Raji (cell line): ENCODE data around the gene ZDHHC14.

Experiments used
- POLR2A ChIP-seq: IDR thresholded peaks from 2 replicates; pipeline ENCODE4 v1.6.1; 2011; ENCODE audit warnings: low read depth, low read length, control low read depth; ENCODE audit not compliant: insufficient read depth

ZDHHC14 gene

DNA sequence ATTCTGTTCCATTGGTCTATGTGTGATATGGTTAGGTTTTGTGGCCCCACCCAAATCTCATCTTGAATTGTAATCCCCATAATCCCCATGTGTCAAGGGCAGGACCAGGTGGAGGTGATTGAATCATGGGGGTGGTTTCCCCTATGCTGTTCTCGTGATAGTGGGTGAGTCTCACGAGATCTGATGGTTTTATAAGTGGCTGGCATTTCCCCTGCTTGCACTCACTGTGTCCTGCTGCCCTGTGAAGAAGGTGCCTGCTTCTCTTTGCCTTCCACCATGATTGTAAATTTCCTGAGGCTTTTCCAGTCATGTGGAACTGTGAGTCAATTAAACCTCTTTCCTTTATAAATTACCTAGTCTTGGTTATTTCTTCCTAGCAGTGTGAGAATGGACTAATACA lies 197.5 kb downstream of the ZDHHC14 start:
- peak; percentile 64 for TF ChIP-seq POLR2A

DNA sequence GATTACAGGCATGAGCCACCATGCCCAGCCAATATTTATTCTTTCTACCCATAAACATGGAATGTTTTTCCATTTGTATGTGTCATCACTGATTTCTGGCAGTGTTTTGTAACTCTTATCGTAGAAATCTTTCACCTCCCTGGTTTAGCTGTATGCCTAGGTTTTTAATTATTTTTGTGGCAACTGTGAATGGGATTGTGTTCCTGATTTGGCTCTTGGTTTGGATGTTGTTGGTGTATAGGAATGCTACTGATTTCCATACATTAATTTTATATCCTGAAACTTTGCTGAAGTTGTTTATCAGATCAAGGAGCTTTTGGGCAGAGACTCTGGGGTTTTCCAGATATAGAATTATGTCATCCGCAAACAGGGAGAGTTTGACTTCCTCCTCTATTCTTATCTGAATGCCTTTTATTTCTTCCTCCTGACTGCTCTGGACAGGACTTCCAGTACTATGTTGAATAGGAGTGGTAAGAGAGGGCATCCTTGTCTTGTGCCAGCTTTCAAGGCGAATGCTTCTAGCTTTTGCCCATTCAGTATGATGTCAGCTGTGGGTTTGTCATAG lies 198.6 kb downstream of the ZDHHC14 start:
- TF ChIP-seq POLR2A, result no peak

DNA sequence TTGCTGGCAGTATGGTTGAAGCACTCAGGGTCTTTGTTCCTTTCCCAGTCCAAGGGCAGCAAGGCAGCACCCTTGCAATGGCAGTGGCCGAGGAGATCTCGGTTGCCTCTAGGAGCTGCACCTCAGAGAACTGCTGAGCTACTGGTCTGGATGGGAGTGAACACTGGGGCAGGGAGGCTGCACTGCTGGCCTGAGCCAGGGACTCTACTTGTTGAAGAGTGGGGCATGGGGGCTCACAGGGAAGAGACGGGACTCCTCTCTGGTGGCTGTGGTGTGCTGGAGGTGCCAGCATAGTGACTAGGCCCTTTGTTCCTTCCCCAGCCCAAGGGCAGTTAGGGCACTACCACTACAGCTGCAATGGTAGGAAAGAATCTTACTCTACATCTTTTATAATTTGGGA lies 203.0 kb downstream of the ZDHHC14 start:
- no peak for TF ChIP-seq POLR2A

DNA sequence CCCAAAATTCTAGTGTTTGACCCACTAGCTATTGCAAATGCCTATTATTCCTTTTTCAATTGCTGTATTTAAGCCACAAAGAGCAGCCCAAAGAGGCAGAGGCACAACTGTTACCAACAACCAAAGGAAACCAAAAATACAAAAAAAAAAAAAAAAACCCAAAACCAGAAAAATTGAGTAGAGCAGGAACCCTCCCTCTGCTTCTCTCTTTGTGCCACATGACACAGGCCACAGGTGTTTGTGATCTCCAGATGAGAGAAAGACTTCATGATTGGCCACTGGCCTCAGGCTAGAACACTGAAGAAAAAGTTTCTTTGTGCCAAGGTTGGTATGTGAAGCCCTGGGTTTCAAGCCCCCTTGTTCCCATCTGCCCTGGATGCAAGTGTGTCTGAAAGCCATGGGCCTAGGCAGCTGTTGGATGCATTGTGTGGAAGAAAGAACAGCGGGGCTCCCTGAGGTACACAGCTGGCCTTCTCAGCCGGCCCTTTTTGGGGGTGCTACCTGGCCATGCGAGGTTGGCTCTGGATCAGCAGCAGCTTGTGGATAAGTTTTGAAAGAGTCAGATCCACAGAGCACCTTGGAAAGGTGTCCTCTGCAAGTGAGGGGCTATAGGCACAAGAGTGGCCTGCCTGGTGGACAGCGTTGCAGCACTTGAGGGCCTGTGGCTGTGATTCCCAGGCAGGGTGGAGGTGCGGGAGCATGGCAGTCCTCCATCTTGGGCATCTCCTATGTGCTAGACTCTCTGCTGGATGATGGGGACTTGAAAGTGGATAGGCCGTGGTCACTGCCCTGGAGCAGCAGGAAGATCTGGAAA lies 204.5 kb downstream of the ZDHHC14 start:
- TF ChIP-seq POLR2A, result no peak

DNA sequence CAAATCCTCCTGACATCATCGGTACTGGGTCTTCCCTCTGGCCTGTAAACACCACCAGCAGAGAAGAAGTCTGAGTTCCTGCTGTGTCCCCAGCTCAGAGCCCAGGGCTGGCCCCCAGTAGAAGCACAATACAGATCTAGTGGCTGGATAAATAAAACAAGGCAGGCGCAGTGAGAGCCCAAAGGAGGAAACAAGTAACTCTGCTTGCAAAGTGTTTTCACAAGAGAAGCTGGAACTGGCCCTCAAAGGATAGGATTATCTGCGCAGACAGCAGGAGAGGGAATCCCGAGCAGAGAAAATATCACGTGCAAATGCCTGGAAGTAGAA lies 205.1 kb downstream of the ZDHHC14 start:
- TF ChIP-seq POLR2A, result no peak

DNA sequence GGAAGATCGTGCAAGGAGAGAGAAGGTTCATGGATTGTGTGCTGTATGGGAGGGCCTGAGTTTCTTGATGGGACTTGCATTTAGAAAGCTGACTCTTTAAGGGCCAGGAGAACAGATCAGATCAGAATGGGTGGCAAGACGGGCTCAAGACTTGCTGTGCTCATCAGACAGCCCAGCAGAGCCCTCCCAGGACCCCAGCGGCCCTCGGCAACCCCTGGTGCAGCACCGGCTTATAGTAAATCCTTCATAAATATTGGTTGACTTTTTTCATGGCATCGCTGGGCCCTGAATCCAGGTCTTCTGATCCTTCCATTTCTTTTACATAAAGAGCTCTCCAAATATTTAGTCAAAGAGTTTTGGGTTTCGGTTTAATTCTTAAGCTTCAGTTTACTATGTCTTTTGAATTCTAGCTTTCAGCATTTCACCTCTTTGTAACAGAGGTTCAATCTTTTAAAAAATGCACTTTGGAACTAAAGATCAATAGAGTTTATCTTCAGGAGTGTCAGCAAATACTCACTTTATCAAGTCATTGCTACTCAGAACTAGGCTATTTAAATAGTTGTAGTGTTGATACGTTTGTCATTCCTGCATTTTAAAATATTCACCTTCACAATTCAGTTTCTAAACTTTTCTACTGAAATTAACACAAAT lies 205.6 kb downstream of the ZDHHC14 start:
- no peak for TF ChIP-seq POLR2A

DNA sequence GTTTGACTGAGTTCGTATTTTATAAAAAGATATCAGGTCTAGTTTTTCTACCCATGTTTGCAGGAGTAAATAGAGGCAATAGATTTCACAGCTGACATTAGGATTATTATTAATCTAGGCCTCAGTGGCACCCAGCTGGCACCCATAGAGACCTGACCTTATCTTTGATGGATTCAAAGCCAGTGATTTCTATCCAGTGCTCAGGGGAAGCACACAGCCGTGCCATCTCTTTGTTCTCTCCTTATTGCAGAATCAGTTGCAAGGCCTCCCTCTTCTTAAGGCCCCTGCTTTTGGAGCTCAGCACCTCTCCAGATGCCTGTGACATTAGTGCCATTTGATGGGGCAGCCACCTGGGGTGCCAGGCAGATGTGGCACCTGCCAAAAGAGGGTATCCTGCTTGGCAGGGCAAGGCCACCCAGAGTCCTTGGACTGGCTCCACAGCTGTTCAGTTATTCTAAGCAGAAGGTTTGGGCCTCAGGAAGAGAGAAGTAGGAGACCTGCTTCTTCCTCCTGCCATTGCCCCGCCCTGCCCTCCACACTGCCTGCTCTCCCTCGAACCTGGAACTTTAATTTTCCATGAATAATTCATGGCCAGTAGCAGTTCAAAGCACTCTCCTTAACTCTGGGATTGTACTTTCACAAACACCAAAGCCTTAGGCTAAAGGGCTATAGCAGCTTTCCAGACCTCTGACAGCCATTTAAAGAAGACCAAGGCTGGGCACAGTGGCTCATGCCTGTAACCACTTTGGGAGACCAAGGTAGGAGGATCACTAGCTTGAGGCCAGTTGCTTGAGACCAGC lies 206.3 kb downstream of the ZDHHC14 start:
- TF ChIP-seq POLR2A, result no peak

DNA sequence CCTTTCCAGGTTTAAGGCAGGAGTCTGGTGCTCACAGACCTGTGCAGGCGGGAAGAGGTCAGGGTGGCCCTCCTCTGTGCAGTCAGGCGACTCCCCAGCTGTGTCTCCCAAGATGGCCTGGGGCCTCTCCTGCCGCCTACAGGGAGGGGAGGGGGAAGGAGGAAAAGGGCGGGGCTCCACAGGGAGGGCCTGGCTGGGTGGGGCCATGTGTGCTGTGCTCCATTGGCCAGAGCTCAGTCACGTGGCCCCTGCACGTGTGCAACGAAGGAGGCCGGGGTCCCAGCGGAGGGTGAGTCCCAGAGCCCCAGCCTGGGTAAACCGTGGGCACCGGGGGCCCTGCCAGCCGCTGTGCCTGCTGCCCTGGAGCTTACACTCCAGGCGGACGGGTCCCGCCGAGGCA lies 211.6 kb downstream of the ZDHHC14 start:
- no peak for TF ChIP-seq POLR2A

DNA sequence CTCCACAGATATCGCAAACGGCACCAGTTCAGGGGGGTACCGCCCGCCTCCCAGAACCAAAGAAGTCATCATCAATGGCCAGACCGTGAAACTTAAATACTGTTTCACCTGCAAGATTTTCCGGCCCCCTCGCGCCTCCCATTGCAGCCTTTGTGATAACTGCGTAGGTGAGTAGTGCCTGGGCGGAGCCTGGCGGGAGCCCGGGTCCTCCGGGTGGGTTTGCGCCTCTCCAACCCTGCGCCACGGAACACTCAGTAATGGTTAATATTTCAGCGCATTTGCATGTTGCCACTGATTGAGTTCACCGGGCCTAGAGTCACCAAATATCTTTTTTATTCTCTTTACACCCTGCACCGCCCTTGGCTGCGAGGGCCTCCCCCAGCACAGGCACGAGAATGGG lies 212.0 kb downstream of the ZDHHC14 start:
- no peak for TF ChIP-seq POLR2A

DNA sequence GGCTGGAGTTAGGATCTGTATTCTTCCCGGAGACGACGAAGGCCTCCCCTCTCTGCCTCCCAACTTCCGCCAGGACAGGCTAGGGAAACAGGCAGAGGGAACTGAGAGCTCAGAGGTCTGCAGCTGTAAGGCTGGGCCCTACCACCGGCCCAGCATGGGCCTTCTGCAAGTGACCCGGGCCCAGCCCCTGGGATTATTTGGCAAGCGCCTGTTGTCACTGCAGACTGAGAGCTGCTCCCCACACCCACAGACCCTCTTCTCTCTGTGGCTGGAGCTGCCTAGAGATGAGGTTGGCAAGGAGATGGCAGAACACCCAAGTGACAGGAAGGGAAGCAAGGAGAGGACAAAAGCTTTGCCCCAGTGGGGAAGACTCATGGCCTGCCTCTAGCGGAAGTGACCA lies 212.6 kb downstream of the ZDHHC14 start:
- no peak for TF ChIP-seq POLR2A

DNA sequence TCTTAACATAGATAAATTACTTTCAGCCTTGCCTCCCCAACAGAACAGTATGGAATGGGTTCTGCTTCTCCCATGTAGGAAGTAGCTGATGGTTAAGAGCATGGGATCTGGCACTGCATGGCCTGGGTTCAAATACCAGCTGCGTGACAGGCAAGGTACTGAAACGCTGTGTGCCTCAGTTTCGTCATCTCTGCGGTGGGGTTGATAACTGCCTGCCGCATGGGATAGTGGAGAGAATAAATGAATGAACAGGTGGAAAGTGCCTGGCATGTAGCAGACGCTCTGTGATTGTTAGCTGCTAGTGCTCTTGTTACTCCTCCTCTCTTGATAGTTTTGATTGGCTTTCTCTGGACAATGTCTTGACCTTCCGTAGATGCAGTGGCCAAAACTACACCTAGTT lies 213.3 kb downstream of the ZDHHC14 start:
- TF ChIP-seq POLR2A, result no peak

DNA sequence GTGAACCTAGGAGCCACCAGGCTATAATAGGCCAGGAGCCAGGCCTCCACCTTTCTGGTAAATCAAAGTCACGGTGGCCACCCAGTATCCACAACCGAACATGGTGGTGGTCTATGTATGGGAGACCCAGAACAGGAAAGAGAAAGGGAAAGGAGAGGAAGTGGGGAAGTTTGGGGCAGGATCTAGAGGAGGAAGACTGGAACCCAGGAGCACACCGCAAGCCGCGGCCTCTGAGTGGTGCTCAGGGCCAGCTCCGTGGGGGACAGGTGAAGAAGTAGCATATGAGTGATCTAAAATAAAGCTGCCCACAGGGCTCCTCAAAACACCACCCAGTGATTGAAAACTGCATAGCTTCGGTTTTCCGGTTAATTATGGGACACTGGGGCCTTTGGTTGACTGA lies 214.8 kb downstream of the ZDHHC14 start:
- TF ChIP-seq POLR2A, result no peak

DNA sequence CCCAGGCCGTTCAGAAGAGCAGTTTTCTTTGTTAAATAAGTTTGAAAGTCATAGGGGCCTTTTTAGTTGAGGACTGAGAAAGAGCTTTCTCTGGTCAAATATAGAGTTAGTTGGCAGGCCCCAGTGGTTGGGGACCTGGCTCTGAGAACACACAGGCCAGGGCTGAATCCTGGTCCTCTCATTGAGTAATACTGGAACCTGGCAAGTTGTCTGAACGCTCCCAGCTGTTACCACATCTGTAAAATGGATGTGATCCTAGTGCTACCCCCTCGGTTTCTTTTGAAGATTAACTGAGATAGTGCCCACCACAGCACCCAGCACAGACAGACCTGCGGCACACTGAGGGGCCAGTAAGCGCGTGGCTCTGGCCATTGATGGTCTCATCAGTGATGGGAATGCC lies 215.5 kb downstream of the ZDHHC14 start:
- no peak for TF ChIP-seq POLR2A

DNA sequence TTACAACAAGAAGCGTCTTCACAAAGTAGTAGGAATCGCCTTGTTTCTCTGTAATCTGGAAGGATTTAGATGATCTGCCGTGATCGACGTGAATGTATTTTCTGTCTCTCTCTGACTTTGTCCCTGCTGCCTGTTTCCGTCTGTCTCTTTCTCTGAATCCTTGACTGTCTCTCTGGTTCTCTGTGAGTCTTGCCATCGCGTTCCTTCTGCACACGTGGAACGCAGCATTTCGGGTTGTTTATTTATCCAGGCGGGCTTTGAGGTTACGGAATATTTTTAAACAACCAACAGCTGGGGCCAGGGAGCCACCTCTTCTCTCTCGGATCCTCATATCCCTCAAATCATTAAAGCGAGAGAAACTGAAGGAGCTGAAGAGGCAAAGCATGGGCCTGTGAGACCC lies 215.9 kb downstream of the ZDHHC14 start:
- no peak for TF ChIP-seq POLR2A

DNA sequence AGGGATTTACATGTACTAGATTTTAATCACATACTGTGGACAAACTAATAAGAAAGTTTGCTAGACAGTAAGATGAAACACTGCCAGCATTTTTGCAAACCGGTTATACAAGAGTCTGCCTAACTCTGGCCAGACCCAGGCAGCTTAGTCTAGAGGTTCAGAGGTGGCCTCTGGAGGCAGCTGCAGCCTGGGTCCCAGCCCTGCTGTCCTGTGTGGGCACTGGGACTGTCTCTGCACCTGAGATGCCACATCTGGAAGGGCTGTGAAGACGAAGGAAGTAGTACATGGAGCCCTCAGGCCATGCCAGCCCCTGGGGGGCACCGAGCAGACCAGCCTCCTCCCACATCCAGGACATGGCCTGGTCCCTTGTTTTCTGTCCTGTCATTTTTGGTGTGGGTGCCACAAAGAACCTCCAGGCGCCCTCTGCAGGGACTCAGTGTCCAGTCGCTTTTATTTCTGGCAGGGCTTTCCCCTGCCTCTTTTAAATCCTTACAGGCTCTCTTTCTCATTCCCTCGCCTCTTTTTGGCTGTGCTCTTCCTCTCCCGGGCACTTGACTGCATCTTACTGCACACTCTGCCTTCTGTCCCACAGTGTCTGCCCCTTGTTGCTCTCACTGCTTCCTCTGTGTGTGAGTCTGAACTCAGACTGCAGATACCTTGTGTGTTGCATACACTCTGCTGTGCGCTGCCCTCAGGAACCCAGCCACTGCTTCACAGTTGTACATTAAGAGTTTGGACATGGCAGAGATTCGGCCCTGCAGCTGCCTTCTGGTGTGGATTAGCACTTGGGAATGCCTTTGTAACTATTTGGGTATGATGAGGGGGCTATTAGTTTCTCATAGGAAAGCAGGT lies 216.7 kb downstream of the ZDHHC14 start:
- no peak for TF ChIP-seq POLR2A

DNA sequence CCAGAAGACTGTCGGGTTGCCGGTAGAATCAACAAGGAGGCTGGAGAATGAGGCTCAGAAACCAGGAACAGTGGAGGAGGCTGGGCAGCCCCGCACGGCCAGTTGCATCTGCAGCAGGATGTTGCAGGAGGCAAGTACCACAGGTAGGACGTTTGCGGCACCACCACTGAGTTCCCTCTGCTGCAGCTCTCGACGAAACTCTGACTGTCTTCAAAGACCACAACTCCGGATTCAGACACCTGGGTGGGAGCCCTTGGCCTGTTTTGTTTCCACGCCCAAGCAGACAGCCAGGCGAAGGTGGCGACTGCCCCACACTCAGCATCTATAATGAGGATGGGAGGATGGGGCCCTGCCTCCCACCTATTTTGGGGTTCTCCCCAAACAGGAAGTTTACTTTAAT lies 218.2 kb downstream of the ZDHHC14 start:
- no peak for TF ChIP-seq POLR2A

DNA sequence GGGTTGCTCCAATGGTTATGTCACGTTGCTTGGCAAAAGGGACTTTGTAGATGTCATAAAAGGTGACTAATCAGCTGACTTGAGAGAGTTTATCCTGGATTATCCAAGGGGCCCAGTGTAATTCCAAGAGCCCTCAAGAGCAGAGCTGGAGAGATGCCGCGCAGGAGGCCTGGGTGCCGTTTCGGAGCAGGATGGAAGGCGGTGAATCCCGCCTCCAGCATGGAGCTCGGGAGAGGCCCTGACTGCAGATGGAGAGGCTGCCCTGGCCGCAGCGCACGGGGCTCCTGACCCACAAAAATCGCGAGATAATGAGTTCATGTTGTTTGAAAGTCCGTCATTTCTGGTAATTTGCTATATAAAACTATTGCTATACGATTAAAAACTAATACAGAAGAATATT lies 219.8 kb downstream of the ZDHHC14 start:
- TF ChIP-seq POLR2A, result no peak
